ENCODE measurements around the gene SEC16A.

DNA sequence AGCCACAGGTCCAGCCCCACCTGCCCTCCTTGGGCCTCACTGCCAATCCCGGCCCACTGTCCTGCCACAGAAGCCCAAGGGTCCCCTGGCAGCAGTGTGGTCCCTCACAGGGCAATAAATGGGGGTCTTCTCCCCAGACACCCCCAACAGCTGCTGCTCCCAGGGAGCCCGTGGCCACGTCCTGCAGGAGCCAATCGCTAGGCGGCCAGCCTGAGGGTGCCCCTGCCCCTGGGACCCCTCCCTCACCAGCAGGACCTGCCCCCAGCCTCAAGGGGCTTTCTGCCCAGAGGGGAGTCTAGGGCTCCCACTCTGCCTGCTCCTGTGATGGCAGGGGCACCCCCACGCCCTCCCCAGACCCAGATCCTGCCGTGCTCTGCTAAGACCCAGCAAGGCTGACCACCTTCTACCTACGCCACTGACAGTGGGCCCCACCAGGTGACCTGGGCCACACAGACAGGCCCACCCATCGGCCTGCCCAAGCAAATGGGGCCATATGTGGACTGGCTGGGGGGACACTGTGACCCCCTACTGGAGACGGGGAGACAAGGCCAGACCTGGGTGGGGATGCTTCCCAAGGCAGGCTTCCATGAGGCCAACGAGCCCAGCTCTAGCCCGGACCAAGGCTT is 46.0 kb upstream of the SEC16A start:
- TF ChIP-seq CTCF (IDR thresholded peaks at IDR 0.05) (no peak), POLR2A (IDR thresholded peaks at IDR 0.05) (no peak)
